SK-N-SH (cell line): ENCODE measurements around the gene GSG1L. TPM values are rescaled to one million over a fixed set of nuclear protein-coding genes. Genes with fewer than 3 reads are reported as not detected.
A peak's percentile ranks its signal among the peaks of the same experiment; 100 is the strongest.

Experiments used
- CTCF ChIA-PET: fragments of 300-600, 350-600 bp; formaldehyde crosslinking; extraction: SDS; loops from one replicate; lab custom pipeline; 2021; lab: Yijun Ruan, JAX
- POLR2A ChIA-PET: fragments of 350-600 bp; sonication (Branson Sonifier 250); formaldehyde crosslinking; extraction: SDS; loops from one replicate; lab custom pipeline; 2020; ENCODE audit warnings: antibody characterized with exemption, inconsistent platforms; lab: Yijun Ruan, JAX
- DNase-seq: peaks from one replicate; pipeline ENCODE4 v3.0.0; 2012
- H2AFZ ChIP-seq: fragments of 200-600 bp; sonication (generic); 2 replicates; pipeline ENCODE4 v1.8.1; 2016; ENCODE audit warnings: antibody characterized with exemption, mild to moderate bottlenecking, low read depth
- H3F3A ChIP-seq: fragments of 200-600 bp; sonication (generic); replicated peaks from 2 replicates; pipeline ENCODE3; 2016; ENCODE audit warnings: antibody characterized with exemption, mild to moderate bottlenecking; ENCODE audit not compliant: insufficient read depth
- H3K27ac ChIP-seq, 2 experiments: fragments of 200-500 bp in 1 of 2; fragments of 200-600 bp in 1 of 2; sonication (Bioruptor generic) in 1 of 2; sonication (generic), shearing (Covaris generic) in 1 of 2; 2 replicates each; pipeline versions ENCODE4 v1.5.1 to v1.6.1; 2014 to 2016; ENCODE audit warnings: low read depth in 2 of 2, inconsistent platforms in 1 of 2, low read length in 1 of 2, mild to moderate bottlenecking in 1 of 2, mixed read lengths in 1 of 2
- H3K27me3 ChIP-seq: fragments of 200-600 bp; sonication (generic), shearing (Covaris generic); 2 replicates; pipeline ENCODE4 v1.6.1; 2016; ENCODE audit warnings: mixed run types; ENCODE audit not compliant: insufficient read depth
- H3K36me3 ChIP-seq, 2 experiments: fragments of 200-500 bp in 1 of 2; fragments of 200-600 bp in 1 of 2; sonication (Bioruptor generic) in 1 of 2; sonication (generic) in 1 of 2; replicated peaks in 1 of 2; 2 replicates each; pipeline versions ENCODE3 to v1.5.1; 2014 to 2016; ENCODE audit warnings: low read length in 1 of 2, mild to moderate bottlenecking in 1 of 2; ENCODE audit not compliant: insufficient read depth in 2 of 2, control insufficient read depth in 1 of 2
- H3K4me1 ChIP-seq, 2 experiments: fragments of 200-500 bp in 1 of 2; fragments of 200-600 bp in 1 of 2; sonication (Bioruptor generic) in 1 of 2; sonication (generic), shearing (Covaris generic) in 1 of 2; 2 replicates each; pipeline versions ENCODE4 v1.5.1 to v1.6.1; 2014 to 2016; ENCODE audit warnings: low read depth in 1 of 2, low read length in 1 of 2, mixed run types in 1 of 2; ENCODE audit not compliant: insufficient read depth in 2 of 2, control insufficient read depth in 1 of 2
- H3K4me2 ChIP-seq: fragments of 200-600 bp; sonication (generic), shearing (Covaris generic); 2 replicates; pipeline ENCODE4 v1.6.1; 2017; ENCODE audit warnings: mixed run types
- H3K4me3 ChIP-seq, 2 experiments: fragments of 200-500 bp in 1 of 2; fragments of 200-600 bp in 1 of 2; sonication (Bioruptor generic) in 1 of 2; sonication (generic), shearing (Covaris generic) in 1 of 2; 2 replicates each; pipeline versions ENCODE4 v1.5.1 to v1.8.1; 2014 to 2016; ENCODE audit warnings: low read depth in 2 of 2, inconsistent platforms in 1 of 2, low read length in 1 of 2, mild to moderate bottlenecking in 1 of 2, mixed read lengths in 1 of 2, moderate library complexity in 1 of 2
- H3K79me2 ChIP-seq: fragments of 200-600 bp; sonication (generic); 2 replicates; pipeline ENCODE4 v1.8.1; 2017; ENCODE audit warnings: mild to moderate bottlenecking; ENCODE audit not compliant: insufficient read depth
- H3K9ac ChIP-seq: fragments of 200-600 bp; sonication (generic); 2 replicates; pipeline ENCODE4 v1.6.1; 2017; ENCODE audit warnings: mixed run types
- H3K9me2 ChIP-seq: fragments of 200-600 bp; sonication (generic); 2 replicates; pipeline ENCODE4 v1.6.1; 2017; ENCODE audit warnings: mixed run types
- H3K9me3 ChIP-seq: fragments of 200-600 bp; sonication (generic); 2 replicates; pipeline ENCODE4 v1.6.1; 2017; ENCODE audit warnings: mixed run types, mild to moderate bottlenecking, moderate library complexity
- H4K20me1 ChIP-seq: fragments of 200-600 bp; sonication (generic); 2 replicates; pipeline ENCODE4 v1.6.1; 2017; ENCODE audit warnings: mild to moderate bottlenecking, mixed run types; ENCODE audit not compliant: insufficient read depth
- ELF1 ChIP-seq: IDR thresholded peaks from 2 replicates; pipeline ENCODE4 v1.4.0; 2012
- EP300 ChIP-seq, 2 experiments: IDR thresholded peaks; 2 replicates each; pipeline versions ENCODE4 v1.4.0 to v1.6.1; 2012; ENCODE audit warnings: borderline replicate concordance in 1 of 2, low read depth in 1 of 2, low read length in 1 of 2
- GABPA ChIP-seq: IDR thresholded peaks from 2 replicates; pipeline ENCODE4 v1.4.0; 2012; ENCODE audit warnings: low read depth, mild to moderate bottlenecking
- GATA2 ChIP-seq: sonication (generic); formaldehyde crosslinking; IDR thresholded peaks from 2 replicates; pipeline ENCODE4 v1.5.0; 2020; ENCODE audit warnings: mild to moderate bottlenecking, missing genetic modification reagents
- MEF2A ChIP-seq: IDR thresholded peaks from 2 replicates; pipeline ENCODE4 v1.4.0; 2012; ENCODE audit warnings: low read depth, borderline replicate concordance
- MXI1 ChIP-seq: IDR thresholded peaks from 2 replicates; pipeline ENCODE4 v1.6.1; 2012; ENCODE audit warnings: mild to moderate bottlenecking, low read depth, low read length, improper control_type of control experiment
- NRF1 ChIP-seq: IDR thresholded peaks from 2 replicates; pipeline ENCODE4 v1.6.1; 2012; ENCODE audit warnings: low read depth, mild to moderate bottlenecking, low read length
- RAD21 ChIP-seq: IDR thresholded peaks from 2 replicates; pipeline ENCODE4 v1.6.1; 2012; ENCODE audit warnings: mild to moderate bottlenecking, low read length
- SMC3 ChIP-seq: IDR thresholded peaks from 2 replicates; pipeline ENCODE4 v1.6.1; 2012; ENCODE audit warnings: low read depth, low read length, improper control_type of control experiment
- TCF12 ChIP-seq: IDR thresholded peaks from 2 replicates; pipeline ENCODE4 v1.4.0; 2012
- USF2 ChIP-seq: fragments of 150-350 bp; IDR thresholded peaks from 2 replicates; pipeline ENCODE4 v1.6.1; 2017; ENCODE audit warnings: antibody characterized with exemption, low read length, low read depth, borderline replicate concordance
- ZBTB33 ChIP-seq: IDR thresholded peaks from 2 replicates; pipeline ENCODE4 v1.4.0; 2012; ENCODE audit warnings: low read depth, borderline replicate concordance
- WGBS: methylation state at CpG from one replicate; pipeline ENCODE4 v1.1.6; 2017; ENCODE audit warnings: low lambda C conversion rate; 5-methylcytosine and 5-hydroxymethylcytosine counted together
- polyA plus RNA-seq, 3 experiments: library from polyadenylated mRNA; depleted of rRNA; stranded (reverse); fragments of >200 nt; gene quantifications; 2 replicates each; pipeline ENCODE4 v1.2.3, GENCODE V29; 2012
- TF ChIP-seq, protein P1 (sequence below): IDR thresholded peaks from 2 replicates; pipeline ENCODE4 v1.6.1; 2012; ENCODE audit warnings: mild to moderate bottlenecking, low read depth, low read length, moderate library complexity
- TF ChIP-seq, protein P2 (sequence below): IDR thresholded peaks from 2 replicates; pipeline ENCODE4; 2012
- TF ChIP-seq, protein P3 (sequence below): fragments of 200-600 bp; sonication (generic); IDR thresholded peaks from 2 replicates; pipeline ENCODE4 v1.6.1; 2017; ENCODE audit warnings: antibody characterized with exemption, mild to moderate bottlenecking, moderate library complexity

The GSG1L gene
- polyA plus RNA-seq, 1 of the 3 experiments (the other 2 are of a cell fraction) = not detected

GRCh38 chr16:27972500-27972899, 91.0 kb downstream of the GSG1L start:
- Histone ChIP-seq H3K27ac (no peak overlapping the region), H3K4me3 (no peak overlapping the region), H3K9ac (no peak overlapping the region), H3F3A (no peaks in the 10 kb centered on the region), H3K36me3 (no peaks in the 10 kb centered on the region), H3K4me1 (no peaks in the 10 kb centered on the region; a peak in 1 of 4 replicates), H3K9me2 (no peaks in the 10 kb centered on the region), H2AFZ (no peak overlapping the region), H3K9me3 (no peaks in the 10 kb centered on the region), H3K27me3 (no peaks in the 10 kb centered on the region), H3K4me2 (no peak overlapping the region), H4K20me1 (no peaks in the 10 kb centered on the region), H3K79me2 (no peaks in the 10 kb centered on the region)
- TF ChIP-seq, protein P1, sequence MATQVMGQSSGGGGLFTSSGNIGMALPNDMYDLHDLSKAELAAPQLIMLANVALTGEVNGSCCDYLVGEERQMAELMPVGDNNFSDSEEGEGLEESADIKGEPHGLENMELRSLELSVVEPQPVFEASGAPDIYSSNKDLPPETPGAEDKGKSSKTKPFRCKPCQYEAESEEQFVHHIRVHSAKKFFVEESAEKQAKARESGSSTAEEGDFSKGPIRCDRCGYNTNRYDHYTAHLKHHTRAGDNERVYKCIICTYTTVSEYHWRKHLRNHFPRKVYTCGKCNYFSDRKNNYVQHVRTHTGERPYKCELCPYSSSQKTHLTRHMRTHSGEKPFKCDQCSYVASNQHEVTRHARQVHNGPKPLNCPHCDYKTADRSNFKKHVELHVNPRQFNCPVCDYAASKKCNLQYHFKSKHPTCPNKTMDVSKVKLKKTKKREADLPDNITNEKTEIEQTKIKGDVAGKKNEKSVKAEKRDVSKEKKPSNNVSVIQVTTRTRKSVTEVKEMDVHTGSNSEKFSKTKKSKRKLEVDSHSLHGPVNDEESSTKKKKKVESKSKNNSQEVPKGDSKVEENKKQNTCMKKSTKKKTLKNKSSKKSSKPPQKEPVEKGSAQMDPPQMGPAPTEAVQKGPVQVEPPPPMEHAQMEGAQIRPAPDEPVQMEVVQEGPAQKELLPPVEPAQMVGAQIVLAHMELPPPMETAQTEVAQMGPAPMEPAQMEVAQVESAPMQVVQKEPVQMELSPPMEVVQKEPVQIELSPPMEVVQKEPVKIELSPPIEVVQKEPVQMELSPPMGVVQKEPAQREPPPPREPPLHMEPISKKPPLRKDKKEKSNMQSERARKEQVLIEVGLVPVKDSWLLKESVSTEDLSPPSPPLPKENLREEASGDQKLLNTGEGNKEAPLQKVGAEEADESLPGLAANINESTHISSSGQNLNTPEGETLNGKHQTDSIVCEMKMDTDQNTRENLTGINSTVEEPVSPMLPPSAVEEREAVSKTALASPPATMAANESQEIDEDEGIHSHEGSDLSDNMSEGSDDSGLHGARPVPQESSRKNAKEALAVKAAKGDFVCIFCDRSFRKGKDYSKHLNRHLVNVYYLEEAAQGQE = no peak
- TF ChIP-seq TCF12 (no peak), NRF1 (no peak), GATA2 (CRISPR knock-in tag) (no peak), RAD21 (peak; percentile 83), MEF2A (no peak), SMC3 (peak; percentile 69), GABPA (no peak)
- TF ChIP-seq, protein P2, sequence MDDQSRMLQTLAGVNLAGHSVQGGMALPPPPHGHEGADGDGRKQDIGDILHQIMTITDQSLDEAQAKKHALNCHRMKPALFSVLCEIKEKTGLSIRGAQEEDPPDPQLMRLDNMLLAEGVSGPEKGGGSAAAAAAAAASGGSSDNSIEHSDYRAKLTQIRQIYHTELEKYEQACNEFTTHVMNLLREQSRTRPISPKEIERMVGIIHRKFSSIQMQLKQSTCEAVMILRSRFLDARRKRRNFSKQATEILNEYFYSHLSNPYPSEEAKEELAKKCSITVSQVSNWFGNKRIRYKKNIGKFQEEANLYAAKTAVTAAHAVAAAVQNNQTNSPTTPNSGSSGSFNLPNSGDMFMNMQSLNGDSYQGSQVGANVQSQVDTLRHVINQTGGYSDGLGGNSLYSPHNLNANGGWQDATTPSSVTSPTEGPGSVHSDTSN = no peak
- TF ChIP-seq, protein P3, sequence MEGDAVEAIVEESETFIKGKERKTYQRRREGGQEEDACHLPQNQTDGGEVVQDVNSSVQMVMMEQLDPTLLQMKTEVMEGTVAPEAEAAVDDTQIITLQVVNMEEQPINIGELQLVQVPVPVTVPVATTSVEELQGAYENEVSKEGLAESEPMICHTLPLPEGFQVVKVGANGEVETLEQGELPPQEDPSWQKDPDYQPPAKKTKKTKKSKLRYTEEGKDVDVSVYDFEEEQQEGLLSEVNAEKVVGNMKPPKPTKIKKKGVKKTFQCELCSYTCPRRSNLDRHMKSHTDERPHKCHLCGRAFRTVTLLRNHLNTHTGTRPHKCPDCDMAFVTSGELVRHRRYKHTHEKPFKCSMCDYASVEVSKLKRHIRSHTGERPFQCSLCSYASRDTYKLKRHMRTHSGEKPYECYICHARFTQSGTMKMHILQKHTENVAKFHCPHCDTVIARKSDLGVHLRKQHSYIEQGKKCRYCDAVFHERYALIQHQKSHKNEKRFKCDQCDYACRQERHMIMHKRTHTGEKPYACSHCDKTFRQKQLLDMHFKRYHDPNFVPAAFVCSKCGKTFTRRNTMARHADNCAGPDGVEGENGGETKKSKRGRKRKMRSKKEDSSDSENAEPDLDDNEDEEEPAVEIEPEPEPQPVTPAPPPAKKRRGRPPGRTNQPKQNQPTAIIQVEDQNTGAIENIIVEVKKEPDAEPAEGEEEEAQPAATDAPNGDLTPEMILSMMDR = peak; percentile 49
- DNase-seq = peak; percentile 59
- CTCF ChIA-PET = interaction anchor here (0.7 to 5.5 kb wide), 36 partner anchors 8 to 376 kb away, joined by 3 to 172 read pairs (median 4); partner anchors contain the start of gene GSG1L
- POLR2A ChIA-PET = interaction anchor here (0.8 kb wide), 1 partner anchor 193 kb away, joined by 3 read pairs; no protein-coding TSS in a partner anchor
- 0% methylated on average over 4 of the region's 4 CpGs for WGBS

- no peak for DNase-seq
- CTCF ChIA-PET = no interaction called here
- TF ChIP-seq MXI1 (no peak), ZBTB33 (no peak), USF2 (no peak), ELF1 (no peak), EP300 (IDR thresholded peaks at IDR 0.05; ENCODE audit: borderline replicate concordance in 1 of 2, low read depth in 1 of 2, low read length in 1 of 2) (no peak)
These were observed 93.9 kb downstream of the GSG1L start for GRCh38 chr16:27969574-27969973.

More at GRCh38 chr16:27969574-27969973, 93.9 kb downstream of the GSG1L start:
- Histone ChIP-seq H3K27ac (no peak overlapping the region), H3K4me2 (no peak overlapping the region), H3K79me2 (no peaks in the 10 kb centered on the region), H3K9me2 (no peaks in the 10 kb centered on the region), H3K4me3 (no peak overlapping the region), H2AFZ (no peak overlapping the region), H3K9ac (no peak overlapping the region), H3F3A (no peaks in the 10 kb centered on the region), H3K4me1 (no peaks in the 10 kb centered on the region; a peak in 1 of 4 replicates), H3K27me3 (no peaks in the 10 kb centered on the region), H3K36me3 (no peaks in the 10 kb centered on the region), H4K20me1 (no peaks in the 10 kb centered on the region), H3K9me3 (no peaks in the 10 kb centered on the region)
- 42% methylated on average over 4 of the region's 4 CpGs for WGBS
- POLR2A ChIA-PET = no interaction called here
